HG02763 (cell line): ENCODE data around the gene MAP7.

ENCODE experiments used
- ATAC-seq: cut with Tn5 transposase; IDR thresholded peaks from one replicate; pipeline ENCODE4 v1.9.1; 2021; ENCODE audit warnings: mild to moderate bottlenecking, moderate library complexity; ENCODE audit not compliant: unreplicated experiment

Gene MAP7

DNA sequence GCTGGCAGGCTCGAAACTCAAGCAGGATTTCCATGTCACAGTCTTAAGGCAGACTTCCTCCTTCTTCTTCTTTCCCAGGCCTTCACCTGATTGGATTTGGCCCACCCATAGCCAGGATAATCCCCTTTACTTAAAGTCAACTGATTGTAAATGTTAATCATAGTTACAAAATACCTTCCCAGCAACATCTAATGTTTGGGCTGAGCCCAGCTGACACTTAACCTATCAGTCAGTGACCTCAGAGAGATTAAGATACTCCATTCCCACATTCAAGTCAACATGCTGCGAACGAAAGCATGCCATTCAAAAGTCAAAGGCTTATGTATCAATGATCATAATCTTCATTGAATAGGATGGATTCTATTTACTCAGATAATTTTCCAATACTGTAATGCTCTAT lies 16.0 kb downstream of the MAP7 start:
- ATAC-seq: no peak

DNA sequence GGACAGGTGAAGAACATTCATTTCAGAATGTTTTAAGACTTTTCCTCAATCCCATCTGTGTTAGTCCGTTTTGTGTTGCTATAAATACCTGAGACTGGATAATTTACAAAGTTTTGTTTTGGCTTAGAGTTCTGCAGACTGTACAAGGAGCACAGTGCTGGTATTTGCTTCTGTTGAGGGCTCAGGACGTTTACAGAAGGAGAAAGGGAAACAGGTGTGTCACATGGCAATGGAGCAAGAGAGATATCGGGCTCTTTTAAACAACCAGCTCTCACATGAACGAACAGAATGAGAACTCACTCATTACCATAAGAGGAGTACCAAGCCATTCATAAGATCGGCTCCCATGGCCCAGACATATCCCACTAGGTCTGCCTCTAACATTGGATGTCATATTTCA lies 16.7 kb downstream of the MAP7 start:
- no peak for ATAC-seq

DNA sequence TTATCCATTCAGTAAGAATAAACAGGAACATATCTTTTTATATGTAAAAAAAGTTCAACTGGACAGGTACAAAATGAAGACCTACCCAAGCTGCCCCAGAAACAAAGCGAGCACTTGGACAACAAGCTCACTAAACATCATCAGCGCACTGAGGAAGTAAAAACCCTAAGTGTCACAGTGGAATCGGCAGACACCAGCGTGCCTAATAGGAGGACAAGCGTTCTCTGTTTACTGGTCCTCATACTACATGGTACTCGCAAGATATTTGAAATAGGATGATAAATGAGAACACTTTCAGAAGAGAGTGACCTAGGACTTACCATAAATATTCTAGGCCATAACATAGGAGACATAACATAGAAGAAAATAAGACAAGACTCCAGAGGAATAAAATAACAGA lies 18.2 kb downstream of the MAP7 start:
- no peak for ATAC-seq

DNA sequence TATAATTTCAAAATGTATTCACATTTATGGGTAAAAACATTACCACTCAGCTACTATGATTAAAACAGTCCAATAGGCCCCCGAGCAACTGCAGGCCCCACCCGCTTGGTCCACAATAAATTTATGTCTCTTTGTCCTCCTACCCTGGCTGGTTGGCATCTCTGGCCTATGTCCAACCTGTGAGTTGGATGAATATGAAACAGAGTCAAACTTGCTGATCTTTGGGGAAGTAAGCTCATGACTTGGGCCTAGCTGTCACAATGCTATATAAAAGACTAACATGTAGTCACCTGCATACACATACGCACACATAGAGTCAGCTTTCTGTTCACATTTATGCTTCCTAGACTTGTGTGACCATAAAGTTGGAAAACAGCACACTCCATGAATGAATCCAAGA lies 20.5 kb downstream of the MAP7 start:
- no peak for ATAC-seq

DNA sequence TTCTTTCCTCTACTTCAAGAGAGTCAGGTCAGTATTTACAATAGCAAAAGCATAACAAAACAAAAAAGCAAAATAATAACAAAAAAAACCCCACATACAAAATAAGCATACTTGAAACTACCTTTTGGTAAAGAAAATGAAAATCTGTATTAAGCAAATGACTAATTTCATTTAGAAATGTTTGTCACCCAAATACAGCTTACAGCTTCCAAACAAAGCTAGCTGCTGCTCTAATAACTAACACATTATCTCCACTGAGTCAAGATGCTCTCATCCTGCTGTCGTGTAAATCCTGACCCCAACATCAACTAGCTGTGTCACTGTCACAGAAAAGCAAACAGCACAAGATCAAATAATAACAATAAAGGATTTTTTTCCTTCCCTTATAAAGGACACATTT lies 21.7 kb downstream of the MAP7 start:
- no peak for ATAC-seq

DNA sequence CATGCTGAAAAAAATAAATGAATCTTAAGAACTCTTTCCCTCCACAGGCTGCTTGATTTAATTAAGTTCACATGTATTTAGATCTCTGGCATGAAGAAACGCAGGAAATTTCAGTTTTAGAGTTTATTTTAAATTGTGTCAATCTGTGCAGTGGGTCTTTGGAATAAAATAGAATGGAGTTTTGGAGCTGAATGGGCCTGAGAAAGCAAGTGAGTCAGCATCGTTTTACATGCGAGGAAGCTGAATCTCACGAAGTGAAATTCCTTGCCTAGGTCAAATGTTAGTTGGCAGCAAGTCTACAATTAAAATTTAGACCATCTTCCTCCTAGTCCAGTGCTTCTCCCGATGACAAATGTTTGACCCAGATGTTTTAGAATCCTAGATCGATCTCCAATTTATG lies 22.4 kb downstream of the MAP7 start:
- no peak for ATAC-seq

DNA sequence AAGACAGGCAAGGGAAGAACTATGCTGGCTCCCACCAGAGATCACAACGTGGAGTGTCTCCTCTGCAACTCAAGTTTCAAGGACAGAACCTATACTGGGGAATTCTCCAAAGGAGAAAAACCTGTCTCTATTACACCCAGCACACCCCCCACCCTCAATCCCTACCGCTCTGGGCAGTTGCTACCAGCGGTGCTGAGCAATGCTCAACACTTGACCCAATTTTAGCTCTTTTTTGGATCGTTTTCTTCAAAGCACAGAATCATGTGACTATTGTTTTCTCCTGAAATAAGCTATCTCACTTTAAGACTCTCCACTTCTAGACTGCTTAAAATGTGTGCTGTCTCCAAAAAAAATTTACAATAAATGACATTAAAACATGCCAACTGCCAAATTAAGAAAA lies 23.3 kb downstream of the MAP7 start:
- no peak for ATAC-seq

DNA sequence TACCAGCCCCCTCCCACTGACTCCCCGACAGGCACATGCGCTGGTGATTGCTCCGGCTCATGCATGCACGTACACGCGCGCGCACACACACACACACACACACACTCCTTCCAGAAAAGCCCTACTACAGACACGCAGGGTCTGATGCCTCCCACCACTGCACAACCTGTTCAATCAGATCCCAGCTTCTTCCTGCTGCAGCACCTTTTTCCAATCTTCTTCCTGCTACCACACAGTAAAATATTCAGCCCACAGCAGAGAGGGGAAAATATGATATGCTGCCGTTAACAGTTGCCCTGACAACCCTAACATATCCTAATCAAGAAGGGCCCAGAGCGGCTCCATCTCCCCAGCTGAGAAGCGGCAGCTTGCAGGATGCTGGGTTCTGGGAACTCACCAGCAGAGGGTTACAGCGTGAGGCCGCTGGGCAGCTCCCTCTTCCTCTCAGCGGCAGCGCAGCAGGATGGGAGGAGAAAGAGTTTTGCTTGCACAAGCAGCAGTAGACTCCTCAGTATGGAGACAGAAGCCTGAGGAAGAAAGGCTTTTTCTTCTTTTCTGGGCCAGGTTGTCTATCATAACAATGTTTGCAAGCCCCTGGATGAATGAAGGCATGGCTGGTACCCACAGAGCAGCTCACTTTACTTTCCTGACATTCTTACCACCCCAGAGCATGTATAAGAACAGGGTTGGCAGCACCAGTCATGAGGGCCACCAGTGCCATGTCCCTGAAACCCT lies 23.9 kb downstream of the MAP7 start:
- ATAC-seq: no peak

DNA sequence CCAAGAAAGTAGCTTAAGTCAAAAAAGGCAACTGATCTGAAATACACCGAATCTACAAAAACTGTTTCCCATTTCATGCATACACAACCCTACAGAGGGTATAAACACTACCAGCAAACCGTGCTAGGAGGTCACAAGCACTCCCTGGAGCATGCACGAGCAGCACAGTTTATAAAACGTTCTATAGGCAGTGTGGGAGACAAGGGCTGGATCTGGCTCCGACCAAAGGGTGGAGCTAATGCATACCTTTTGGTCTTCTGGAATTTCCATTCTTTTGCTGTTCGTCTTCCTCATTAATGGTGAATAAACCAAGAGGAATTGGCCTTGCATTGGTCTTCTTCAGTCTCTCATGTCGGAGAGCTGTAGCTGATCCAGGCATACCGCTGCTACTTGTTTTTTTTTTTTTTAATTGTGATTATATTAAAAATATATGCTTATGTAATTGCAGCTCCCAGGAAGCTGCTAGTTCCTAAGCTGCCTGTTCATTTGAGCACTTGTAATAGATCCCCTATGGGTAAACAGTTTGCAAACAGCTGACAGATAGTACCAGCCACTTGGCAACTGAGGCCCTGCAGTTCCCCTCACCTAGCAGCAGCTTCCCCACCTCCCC lies 24.5 kb downstream of the MAP7 start:
- no peak for ATAC-seq

DNA sequence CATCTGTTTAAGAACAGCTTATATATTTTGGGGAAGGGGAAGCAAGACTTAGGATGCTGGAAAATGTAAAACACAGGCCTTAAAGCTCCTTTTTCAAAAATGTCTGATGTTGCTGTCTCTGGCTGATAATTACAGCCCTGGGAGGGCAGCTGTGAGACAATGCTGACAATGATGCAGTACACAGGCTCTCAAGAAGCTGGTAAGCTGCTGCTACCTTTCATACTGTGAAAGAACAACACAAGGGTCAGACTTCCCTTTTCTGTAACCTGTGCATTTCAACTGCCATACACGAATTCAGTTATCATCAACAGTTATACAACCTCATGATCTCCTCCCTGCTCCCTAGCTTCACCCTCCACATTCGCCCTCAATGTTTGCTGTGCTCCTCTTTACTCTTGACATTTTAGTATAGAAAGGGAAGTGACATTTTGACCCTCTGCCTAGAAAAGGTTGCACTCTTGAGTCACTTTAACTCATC lies 25.2 kb downstream of the MAP7 start:
- no peak for ATAC-seq

DNA sequence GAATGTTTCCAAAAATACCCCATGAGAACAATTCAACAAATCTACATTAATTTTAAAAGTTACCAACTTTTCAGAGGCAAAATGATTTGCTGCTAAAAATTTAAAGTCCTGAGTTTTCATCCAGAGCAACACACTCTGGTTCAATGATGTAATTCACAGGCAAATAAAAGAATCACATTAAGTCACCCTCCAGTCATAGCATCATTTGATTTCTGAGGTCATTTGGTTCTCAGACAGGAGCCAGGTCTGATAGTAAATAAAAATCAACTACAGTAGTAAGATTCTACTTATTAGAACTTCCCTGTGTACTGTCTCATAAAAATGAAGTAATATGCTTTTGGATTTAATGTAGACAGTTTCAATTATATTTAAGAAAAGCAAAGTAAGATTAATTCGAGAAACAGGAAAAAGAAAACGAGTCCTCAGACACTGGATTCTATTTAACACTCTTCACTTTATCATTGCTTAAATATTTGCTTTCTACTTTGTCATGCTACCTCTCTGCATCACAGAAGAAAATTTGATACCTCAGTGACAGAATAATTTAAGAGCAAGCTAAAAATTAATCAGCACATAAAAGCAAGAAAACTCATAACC lies 25.8 kb downstream of the MAP7 start:
- no peak for ATAC-seq

DNA sequence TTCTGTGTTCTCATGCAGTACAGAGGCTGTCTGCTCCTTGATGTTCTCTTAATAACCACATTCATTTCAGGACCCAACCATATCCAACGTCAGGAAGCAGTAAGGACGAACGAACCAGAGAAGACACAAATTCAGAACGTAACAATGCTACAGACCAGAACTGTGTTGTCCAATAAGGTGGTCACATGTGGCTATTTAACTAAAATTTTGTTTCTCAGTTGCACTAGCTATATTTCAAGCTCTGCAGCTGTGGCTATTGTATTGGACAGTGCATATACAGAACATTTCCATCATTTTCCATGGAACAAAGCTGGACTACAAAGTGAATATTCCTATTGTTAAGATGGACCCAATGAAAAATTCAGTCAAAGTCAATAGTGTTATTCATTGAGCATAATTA lies 27.0 kb downstream of the MAP7 start:
- ATAC-seq: no peak

DNA sequence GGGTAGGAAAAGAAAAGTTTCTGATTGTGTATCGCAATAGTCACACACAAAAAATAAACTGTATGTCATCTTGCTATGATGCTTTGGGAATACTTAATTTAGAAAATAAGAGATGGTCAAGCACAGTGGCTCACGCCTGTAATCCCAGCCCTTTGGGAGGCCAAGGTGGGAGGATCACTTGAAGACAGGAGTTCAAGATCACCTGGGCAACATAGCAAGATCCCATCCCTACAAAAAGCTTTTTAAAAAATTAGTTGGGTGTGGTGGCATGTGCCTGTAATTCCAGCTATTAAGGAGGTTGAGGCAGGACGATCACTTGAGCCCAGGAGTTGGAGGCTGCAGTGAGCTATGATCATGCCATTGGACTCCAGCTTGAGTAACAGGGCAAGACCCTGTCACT lies 27.6 kb downstream of the MAP7 start:
- ATAC-seq: no peak

DNA sequence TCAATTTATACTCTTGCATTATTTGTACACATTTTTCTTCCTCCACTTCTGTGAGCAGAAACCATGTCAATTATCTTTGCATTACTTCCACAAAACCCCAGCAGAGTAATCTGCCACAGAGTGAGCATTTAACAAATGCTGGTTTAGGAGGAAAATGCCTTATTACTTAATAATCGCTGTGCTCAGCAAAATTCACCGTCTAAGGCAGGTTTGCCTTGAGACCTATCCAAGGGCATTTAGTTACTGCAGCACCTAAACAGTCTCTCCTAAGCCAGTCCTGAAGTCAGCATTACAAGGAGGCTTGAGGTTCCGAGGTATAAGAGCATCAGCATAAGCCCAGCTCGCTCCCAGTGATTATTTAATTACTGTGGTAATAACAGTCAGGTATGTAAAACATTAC lies 28.3 kb downstream of the MAP7 start:
- no peak for ATAC-seq

DNA sequence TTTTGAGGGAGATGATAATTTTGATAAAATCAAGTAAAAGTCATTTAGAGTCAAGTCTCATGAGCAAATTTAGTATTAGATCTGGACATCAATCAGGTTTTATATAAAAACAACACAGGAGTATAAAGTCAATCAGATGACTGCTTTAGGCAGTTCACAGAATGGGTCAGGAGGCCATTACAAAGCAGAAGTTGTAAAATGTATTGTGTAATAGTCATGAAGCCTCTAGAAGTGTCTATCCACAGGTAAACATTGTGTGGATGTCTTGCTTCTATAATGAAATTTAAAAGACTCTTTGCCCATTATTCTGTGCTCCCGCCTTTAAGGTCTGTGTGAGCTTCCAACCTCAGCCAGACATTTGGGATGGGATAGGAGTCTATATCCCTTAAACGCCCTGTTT lies 28.8 kb downstream of the MAP7 start:
- no peak for ATAC-seq

DNA sequence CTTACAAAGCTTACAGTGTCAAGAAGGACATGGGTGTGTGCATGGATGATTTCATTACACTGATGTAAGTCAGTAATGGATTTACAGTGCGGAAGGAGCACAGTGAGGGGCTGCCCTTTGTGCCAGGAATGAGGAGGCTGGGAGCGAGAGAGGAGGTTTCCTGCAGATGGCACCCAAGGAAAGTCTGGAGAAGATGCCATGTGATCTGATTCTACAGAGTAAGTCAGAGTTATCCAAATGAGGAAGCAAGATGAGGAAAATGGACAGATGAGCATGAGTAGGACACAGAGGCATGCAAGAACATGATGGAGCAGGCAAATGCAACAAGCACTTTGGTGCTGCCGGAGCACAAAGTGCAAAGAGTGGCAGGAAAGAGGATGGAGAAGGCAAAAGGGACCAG lies 29.7 kb downstream of the MAP7 start:
- ATAC-seq: no peak

DNA sequence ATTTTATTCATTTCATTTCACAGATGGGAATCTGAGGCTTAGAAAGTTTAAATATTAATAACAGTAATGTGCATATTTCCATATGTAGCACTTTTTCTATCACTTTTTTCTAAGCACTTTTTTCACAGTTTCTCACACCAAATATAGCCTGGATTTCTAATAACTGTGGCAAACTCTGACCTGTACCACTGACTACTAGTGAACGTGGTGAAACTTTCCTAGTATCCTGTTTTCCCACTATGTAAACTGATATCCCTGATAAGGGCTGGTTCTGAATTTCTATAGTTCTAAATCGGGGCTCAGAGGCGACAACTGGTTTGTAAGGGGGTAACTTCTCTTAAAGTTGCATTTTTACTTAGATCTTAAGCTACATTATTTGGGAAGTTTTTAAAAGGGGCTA lies 32.6 kb downstream of the MAP7 start:
- no peak for ATAC-seq

DNA sequence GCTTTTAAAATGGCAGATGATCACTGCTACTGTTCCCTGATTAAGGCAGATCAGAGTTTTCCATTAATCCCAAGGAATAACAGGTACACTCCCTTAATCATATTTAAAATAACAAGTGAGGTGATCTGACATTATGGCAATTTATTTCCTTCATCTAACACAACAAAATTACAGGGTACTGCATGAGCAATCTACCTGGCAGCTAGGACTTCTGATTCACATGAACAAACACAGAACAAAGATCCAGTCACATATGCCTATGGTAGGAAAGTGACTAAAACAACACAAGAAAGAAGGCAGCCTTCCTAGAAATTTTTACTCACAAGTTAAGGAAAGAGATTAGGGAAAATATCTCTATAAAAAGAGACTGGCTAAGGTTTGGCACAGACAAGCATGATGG lies 33.2 kb downstream of the MAP7 start:
- ATAC-seq: no peak

DNA sequence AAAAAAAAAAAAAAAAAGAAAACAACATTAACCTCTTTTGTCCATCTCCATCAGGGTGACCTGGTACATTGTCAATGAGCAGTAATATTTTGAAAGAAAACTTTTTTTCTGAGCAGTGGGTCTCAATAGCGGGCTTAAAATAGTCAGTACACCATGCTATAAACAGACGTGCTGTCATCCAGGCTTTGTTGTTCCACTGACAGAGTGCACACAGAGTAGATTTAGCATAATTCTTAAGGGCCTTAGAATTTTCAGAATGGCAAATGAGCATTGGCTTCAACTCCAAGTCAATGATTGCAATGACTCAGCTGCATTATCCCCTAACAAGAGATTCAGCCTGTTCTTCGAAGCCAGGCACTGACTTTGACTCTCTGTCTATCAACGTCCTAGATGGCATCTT lies 35.6 kb downstream of the MAP7 start:
- ATAC-seq: no peak

DNA sequence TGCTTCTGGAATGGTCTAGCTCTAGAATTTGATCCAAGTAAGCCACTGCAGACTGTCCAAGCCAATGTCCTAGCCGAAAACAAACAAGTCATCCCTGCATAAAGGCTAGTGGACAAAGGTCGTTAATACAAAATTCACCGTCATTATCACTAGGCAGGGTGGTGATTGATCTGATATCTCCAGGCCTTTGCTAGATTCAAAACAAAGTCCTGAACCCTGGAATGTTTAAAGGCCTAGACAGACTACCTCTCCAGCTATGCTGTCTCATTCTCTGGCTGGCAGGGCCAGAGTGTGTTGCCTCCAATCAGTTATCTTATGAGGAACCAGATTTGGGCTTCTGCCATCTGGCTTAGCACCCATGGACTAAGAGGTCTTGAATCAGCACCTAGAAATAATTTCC lies 38.3 kb downstream of the MAP7 start:
- ATAC-seq: no peak

DNA sequence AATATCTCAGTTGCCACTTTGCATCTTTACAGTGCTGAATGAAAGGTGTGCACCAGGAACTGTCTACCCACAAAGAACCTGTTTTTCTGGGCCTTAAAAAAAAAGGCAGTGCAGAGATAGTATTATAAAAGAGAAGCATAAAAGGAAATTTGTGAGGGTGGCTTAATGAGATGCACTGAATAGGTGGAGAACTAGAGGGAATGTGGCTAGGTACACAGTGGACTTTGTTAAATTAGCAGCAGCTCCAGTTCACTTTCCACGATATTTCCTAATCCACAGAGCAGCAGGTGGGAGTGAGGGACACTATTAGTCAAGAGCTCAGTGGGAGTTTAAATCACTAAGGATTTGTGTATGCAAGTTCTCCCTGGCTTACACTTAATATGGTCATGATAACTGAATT lies 38.8 kb downstream of the MAP7 start:
- ATAC-seq: no peak

DNA sequence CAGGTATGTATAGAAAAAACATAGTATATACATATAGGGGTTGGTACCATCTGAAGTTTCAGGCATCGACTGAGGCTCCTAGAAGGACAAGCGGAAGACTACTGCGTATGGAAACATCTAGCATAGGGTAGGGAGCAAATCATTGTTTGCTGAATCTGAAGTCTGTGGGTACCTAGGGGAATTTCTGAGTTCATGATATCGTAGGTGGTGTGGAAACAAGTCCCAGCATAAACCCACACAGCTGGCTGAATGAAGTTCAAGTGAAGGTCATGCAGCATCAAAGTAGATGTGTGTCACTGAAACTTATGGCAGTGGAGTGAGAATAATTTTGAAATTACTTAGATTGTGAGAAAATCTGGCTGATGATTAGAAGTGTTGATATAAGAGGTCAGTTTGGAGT lies 39.4 kb downstream of the MAP7 start:
- ATAC-seq: no peak

DNA sequence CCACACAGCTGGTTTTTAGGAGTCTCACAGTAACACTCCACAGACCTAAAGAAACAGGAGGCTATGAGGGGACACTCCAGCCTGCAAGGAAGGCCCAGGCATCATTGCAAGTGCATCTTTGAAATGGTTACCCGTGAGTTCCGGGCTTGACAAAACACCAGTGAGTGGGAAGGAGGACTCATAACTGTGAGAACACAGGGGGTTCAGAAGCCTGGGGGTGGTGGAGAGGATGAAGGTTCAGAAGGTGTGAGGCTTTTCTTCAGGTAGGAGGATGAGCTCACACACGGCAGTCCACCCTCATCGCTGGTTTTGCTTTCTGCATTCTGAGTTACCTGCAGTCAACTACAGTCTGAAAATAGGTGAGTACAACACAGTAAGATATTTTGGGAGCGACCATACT lies 39.9 kb downstream of the MAP7 start:
- ATAC-seq: no peak
